Testis (tissue), 2 donors: ENCODE results near the gene CREG1.

Experiments
- POLR2A ChIP-seq: fragments of 450-650 bp; IDR thresholded peaks from one replicate; pipeline ENCODE4 v1.6.1; 2017; ENCODE audit warnings: antibody characterized with exemption, mild to moderate bottlenecking, moderate library complexity
- TF ChIP-seq, protein P1 (sequence below), 3 experiments: fragments of 450-650 bp in 2 of 3; fragments of 200-600 bp in 1 of 3; sonication (generic) in 1 of 3; IDR thresholded peaks; one replicate each; pipeline ENCODE4 v1.5.1; 2016 to 2019; ENCODE audit warnings: antibody characterized with exemption in 3 of 3, mild to moderate bottlenecking in 2 of 3, moderate library complexity in 1 of 3

DNA sequence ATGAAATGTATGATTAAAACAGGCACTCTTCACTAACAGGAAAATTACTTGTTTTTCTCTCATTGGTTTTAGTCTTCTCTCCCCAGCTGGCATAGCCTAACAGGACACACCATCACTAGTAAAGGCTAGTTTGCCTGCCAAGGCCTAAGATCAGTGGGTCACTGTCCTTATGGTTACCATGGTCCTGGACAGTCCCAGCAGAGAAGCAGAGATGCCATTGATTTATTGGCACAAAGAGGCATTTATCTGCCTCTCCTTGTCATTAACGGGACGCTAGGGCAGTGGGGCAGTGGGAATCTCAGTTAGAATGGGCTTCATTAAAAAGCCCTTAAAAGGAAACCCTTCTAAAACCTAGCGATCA, 49.1 kb downstream of the CREG1 start:
- TF ChIP-seq, protein P1, sequence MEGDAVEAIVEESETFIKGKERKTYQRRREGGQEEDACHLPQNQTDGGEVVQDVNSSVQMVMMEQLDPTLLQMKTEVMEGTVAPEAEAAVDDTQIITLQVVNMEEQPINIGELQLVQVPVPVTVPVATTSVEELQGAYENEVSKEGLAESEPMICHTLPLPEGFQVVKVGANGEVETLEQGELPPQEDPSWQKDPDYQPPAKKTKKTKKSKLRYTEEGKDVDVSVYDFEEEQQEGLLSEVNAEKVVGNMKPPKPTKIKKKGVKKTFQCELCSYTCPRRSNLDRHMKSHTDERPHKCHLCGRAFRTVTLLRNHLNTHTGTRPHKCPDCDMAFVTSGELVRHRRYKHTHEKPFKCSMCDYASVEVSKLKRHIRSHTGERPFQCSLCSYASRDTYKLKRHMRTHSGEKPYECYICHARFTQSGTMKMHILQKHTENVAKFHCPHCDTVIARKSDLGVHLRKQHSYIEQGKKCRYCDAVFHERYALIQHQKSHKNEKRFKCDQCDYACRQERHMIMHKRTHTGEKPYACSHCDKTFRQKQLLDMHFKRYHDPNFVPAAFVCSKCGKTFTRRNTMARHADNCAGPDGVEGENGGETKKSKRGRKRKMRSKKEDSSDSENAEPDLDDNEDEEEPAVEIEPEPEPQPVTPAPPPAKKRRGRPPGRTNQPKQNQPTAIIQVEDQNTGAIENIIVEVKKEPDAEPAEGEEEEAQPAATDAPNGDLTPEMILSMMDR (IDR thresholded peaks at IDR 0.05), result no peak
- TF ChIP-seq POLR2A, result no peak
